GM21825 (cell line): ENCODE measurements around the gene TP73.

Experiments used
- ATAC-seq: cut with Tn5 transposase; IDR thresholded peaks from one replicate; pipeline ENCODE4 v1.9.1; 2021; ENCODE audit warnings: mild to moderate bottlenecking, moderate library complexity; ENCODE audit not compliant: unreplicated experiment

Gene TP73

GRCh38 chr1:3633344-3634058, 18.8 kb upstream of the TP73 start:
- no peak for ATAC-seq

- ATAC-seq: no peak
Measured at GRCh38 chr1:3634059-3634800, 18.1 kb upstream of the TP73 start.

GRCh38 chr1:3636080-3636479, 16.2 kb upstream of the TP73 start:
- ATAC-seq: no peak

- no peak for ATAC-seq
Measured at GRCh38 chr1:3636531-3636930, 15.8 kb upstream of the TP73 start.

GRCh38 chr1:3638027-3638426, 14.3 kb upstream of the TP73 start:
- no peak for ATAC-seq

GRCh38 chr1:3638676-3639075, 13.6 kb upstream of the TP73 start:
- ATAC-seq: no peak

GRCh38 chr1:3639397-3639911, 12.9 kb upstream of the TP73 start:
- ATAC-seq: no peak

GRCh38 chr1:3640121-3640837, 12.0 kb upstream of the TP73 start:
- ATAC-seq: no peak

GRCh38 chr1:3641046-3641760, 11.1 kb upstream of the TP73 start:
- no peak for ATAC-seq

GRCh38 chr1:3641816-3642215, 10.5 kb upstream of the TP73 start:
- no peak for ATAC-seq

GRCh38 chr1:3642919-3643675, 9.2 kb upstream of the TP73 start:
- ATAC-seq: no peak

GRCh38 chr1:3644273-3644672, 8.0 kb upstream of the TP73 start:
- no peak for ATAC-seq

GRCh38 chr1:3645247-3645646, 7.1 kb upstream of the TP73 start:
- no peak for ATAC-seq

- no peak for ATAC-seq
Measured at GRCh38 chr1:3645666-3646355, 6.5 kb upstream of the TP73 start.

GRCh38 chr1:3646596-3646995, 5.7 kb upstream of the TP73 start:
- ATAC-seq: no peak

GRCh38 chr1:3649342-3650247, 2.7 kb upstream of the TP73 start, which contains the start of gene WRAP73:
Gene WRAP73 (minus strand): TSS chr1:3650103. CDS start chr1:3649999, 104 bp downstream.
- peak; percentile 80 for ATAC-seq

GRCh38 chr1:3650248-3651025, 1.9 kb upstream of the TP73 start:
- no peak for ATAC-seq
